ENCODE data around the gene FRMD3. TPM values are rescaled to one million over a fixed set of nuclear protein-coding genes. Genes with fewer than 3 reads are reported as not detected.

The FRMD3 gene
- total and polyA plus RNA-seq, 7 donors: 8.5 to 182 (median 38.7) TPM

DNA sequence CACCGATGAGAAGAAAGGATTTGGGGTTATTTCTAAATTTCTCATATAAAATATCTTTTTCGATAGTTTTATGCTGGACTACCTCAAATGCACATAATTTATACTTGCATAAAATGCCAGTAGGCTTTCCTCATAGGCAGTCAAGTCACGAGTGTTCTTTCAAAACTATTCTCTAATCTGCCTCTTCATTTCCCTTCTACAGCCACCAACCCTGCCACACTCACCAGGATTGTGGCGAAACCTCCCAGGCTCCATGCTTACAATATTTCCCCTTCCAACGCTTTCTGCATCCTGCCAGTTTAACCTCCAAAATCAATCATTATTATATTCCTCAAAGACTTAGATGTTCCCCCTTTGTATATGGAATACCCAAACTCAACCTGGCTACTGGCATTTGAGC, 65.4 kb downstream of the FRMD3 start:
- intact Hi-C loops (cut with DNase I): no loop called here
- H3K4me1 ChIP-seq: peaks cover 5% of the 10 kb centered on the region
- no peaks in the 10 kb centered on the region for H3K9me3 ChIP-seq
- ATAC-seq (no peak), DNase-seq (no peak)
- H3K4me3 ChIP-seq: no peak overlapping the region
- H3K27me3 ChIP-seq (ENCODE audit: insufficient read depth in 3 of 3, low read length in 2 of 3): no peaks in the 10 kb centered on the region
- H3K27ac ChIP-seq: peak overlapping the region; percentile 10
- no peaks in the 10 kb centered on the region for H3K36me3 ChIP-seq (ENCODE audit: insufficient read depth in 1 of 2, low read depth in 1 of 2)
- TF ChIP-seq, protein P1, sequence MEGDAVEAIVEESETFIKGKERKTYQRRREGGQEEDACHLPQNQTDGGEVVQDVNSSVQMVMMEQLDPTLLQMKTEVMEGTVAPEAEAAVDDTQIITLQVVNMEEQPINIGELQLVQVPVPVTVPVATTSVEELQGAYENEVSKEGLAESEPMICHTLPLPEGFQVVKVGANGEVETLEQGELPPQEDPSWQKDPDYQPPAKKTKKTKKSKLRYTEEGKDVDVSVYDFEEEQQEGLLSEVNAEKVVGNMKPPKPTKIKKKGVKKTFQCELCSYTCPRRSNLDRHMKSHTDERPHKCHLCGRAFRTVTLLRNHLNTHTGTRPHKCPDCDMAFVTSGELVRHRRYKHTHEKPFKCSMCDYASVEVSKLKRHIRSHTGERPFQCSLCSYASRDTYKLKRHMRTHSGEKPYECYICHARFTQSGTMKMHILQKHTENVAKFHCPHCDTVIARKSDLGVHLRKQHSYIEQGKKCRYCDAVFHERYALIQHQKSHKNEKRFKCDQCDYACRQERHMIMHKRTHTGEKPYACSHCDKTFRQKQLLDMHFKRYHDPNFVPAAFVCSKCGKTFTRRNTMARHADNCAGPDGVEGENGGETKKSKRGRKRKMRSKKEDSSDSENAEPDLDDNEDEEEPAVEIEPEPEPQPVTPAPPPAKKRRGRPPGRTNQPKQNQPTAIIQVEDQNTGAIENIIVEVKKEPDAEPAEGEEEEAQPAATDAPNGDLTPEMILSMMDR (IDR thresholded peaks at IDR 0.05): no peak
- WGBS, 3 donors: 85 to 90% (median 88%) methylated on average over 5 of the region's 5 CpGs

DNA sequence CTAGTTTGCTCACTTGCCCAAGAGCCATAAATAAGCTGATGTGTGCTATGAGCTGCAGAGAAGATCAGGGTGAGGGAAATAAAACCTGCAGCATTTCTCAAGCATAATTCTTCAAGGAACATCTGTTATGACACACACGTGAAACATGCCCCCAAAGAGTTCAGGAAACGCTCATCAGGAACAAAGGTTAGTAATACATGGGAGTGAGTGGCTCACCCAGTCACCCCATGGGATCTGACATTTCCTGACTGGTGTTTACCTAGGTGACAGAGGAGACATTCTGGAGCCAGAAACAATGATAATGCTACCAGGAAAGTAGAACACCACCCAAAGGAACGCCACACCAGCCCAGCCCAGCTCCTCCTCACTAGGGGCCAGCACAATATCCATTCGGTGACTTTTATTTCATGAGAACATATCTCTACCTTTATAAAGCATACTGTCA, 66.0 kb downstream of the FRMD3 start:
- Histone ChIP-seq H3K27ac (peak overlapping the region; percentile 25), H3K27me3 (ENCODE audit: insufficient read depth in 3 of 3, low read length in 2 of 3) (no peaks in the 10 kb centered on the region), H3K4me3 (no peak overlapping the region), H3K9me3 (no peaks in the 10 kb centered on the region), H3K36me3 (ENCODE audit: insufficient read depth in 1 of 2, low read depth in 1 of 2) (no peaks in the 10 kb centered on the region), H3K4me1 (peaks cover 8% of the 10 kb centered on the region)
- WGBS, 3 donors: 67 to 84% (median 69%) methylated on average over 4 of the region's 4 CpGs
- no peak for DNase-seq
- intact Hi-C loops (cut with DNase I): no loop called here
- peak in 3 of 4 donors; percentile 53 to 70 (median 59) for ATAC-seq
- TF ChIP-seq, protein P1 (IDR thresholded peaks at IDR 0.05): no peak

DNA sequence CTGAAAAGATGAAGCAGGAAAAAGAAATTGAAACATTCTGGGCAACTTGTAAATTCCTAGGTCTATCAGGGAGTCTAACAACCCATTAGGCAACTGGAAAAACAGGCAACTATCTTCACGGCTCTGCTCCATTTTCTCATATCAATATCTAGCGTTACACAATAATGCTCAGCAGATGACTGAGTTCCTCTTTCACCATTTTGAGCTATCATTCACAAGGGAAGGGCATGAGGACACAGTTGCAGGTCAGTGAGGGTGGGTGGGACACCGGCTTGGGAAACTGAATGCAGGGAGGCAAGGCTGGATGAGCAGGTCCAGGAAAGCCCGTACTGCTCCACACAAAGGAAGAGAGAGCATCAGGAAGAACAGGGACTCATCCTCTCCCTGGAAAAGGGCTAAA, 67.0 kb downstream of the FRMD3 start:
- Histone ChIP-seq H3K4me1 (peaks cover 8% of the 10 kb centered on the region), H3K27ac (peak overlapping the region; percentile 25), H3K27me3 (ENCODE audit: insufficient read depth in 3 of 3, low read length in 2 of 3) (no peaks in the 10 kb centered on the region), H3K36me3 (ENCODE audit: insufficient read depth in 1 of 2, low read depth in 1 of 2) (no peaks in the 10 kb centered on the region), H3K9me3 (no peaks in the 10 kb centered on the region), H3K4me3 (no peak overlapping the region)
- TF ChIP-seq, protein P1 (IDR thresholded peaks at IDR 0.05): no peak
- DNase-seq: no peak
- peak in 1 of 4 donors; percentile 42 for ATAC-seq
- 68 to 85% (median 78%) methylated on average over 4 of the region's 4 CpGs for WGBS, 3 donors
- intact Hi-C loops (cut with DNase I): no loop called here

DNA sequence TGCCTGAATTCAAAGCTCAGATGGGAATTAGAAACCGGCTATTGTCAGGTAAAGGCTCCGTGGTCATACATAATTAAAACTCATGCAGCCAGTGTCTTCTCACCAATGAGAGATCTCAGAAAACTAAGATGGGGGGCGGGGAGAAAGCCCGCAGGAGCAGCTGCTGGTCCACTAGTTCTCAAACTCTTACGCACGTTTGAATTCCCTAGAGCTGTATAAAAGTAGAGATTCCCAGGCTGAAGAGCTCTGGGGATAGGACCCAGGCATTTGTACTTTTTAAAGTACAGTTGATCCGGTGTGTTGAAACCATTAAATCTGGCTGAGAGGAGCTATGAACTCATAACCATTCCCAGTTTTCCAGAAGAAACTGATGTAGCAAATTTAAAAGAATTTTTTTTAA, 68.5 kb downstream of the FRMD3 start:
- intact Hi-C loops (cut with DNase I): no loop called here
- TF ChIP-seq, protein P1 (IDR thresholded peaks at IDR 0.05): no peak
- H3K27ac ChIP-seq: no peak overlapping the region
- H3K27me3 ChIP-seq (ENCODE audit: insufficient read depth in 3 of 3, low read length in 2 of 3): no peaks in the 10 kb centered on the region
- peaks cover 8% of the 10 kb centered on the region for H3K4me1 ChIP-seq
- no peak overlapping the region for H3K4me3 ChIP-seq
- H3K36me3 ChIP-seq (ENCODE audit: insufficient read depth in 1 of 2, low read depth in 1 of 2): no peaks in the 10 kb centered on the region
- 43 to 68% (median 51%) methylated on average over 7 of the region's 7 CpGs for WGBS, 3 donors
- ATAC-seq (peak in 1 of 4 donors; percentile 62), DNase-seq (no peak)
- no peaks in the 10 kb centered on the region for H3K9me3 ChIP-seq

DNA sequence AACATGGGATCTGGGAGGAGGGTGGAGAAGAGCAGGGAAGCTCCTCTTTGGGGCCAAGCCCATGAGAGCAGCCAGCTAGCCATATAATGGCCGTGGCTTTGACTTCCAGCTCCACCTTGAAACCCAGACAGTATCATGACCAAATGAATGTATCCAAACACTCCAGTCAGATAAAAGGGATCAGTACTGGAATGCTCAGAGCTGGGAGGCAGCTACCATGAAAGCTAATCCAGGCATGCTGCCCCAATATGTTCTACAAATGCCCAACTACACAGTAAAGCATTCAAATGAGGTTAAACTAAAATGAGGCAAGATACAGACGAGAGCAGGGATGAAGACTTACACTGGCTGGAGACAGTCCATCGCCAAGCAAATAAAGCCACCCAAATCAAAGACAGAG, 69.4 kb downstream of the FRMD3 start:
- DNase-seq (no peak), ATAC-seq (no peak)
- intact Hi-C loops (cut with DNase I): no loop called here
- Histone ChIP-seq H3K27me3 (ENCODE audit: insufficient read depth in 3 of 3, low read length in 2 of 3) (no peaks in the 10 kb centered on the region), H3K27ac (no peak overlapping the region), H3K36me3 (ENCODE audit: insufficient read depth in 1 of 2, low read depth in 1 of 2) (no peaks in the 10 kb centered on the region), H3K4me1 (peaks cover 8% of the 10 kb centered on the region), H3K9me3 (no peaks in the 10 kb centered on the region), H3K4me3 (no peak overlapping the region)
- 71 to 76% (median 76%) methylated on average over 3 of the region's 3 CpGs for WGBS, 3 donors
- TF ChIP-seq, protein P1 (IDR thresholded peaks at IDR 0.05): no peak
